NCI-H345 (cell line): ENCODE data around the gene BNIP2.
A peak's percentile ranks its signal among the peaks of the same experiment; 100 is the strongest.
"Not testable (repeated sequence)": the region's sequence is repeated elsewhere in the genome, so short reads cannot be mapped to it uniquely, and the experiment has no call there.

Source experiments
- DNase-seq: peaks from one replicate; lab custom pipeline; 2025; lab: John Stamatoyannopoulos, UW

BNIP2 gene

GRCh38 chr15:59687836-59688235 lies 1.3 kb downstream of the BNIP2 start:
- no peak for DNase-seq

GRCh38 chr15:59686389-59686788 lies 2.7 kb downstream of the BNIP2 start:
- no peak for DNase-seq

- no peak for DNase-seq
Measured at GRCh38 chr15:59685737-59686297, 3.3 kb downstream of the BNIP2 start.

- no peak for DNase-seq
Measured at GRCh38 chr15:59680870-59681269, 8.2 kb downstream of the BNIP2 start.

- no peak for DNase-seq
Measured at GRCh38 chr15:59680346-59680745, 8.8 kb downstream of the BNIP2 start.

- no peak for DNase-seq
Measured at GRCh38 chr15:59678620-59679019, 10.5 kb downstream of the BNIP2 start.

GRCh38 chr15:59678172-59678571 lies 10.9 kb downstream of the BNIP2 start:
- DNase-seq = no peak

- DNase-seq = no peak
Measured at GRCh38 chr15:59676565-59676964, 12.6 kb downstream of the BNIP2 start.

GRCh38 chr15:59674361-59674877 lies 14.7 kb downstream of the BNIP2 start:
- DNase-seq = no peak

GRCh38 chr15:59668556-59668955 lies 20.6 kb downstream of the BNIP2 start:
- no peak for DNase-seq

- no peak for DNase-seq
Measured at GRCh38 chr15:59662260-59662659, 26.9 kb downstream of the BNIP2 start.

GRCh38 chr15:59659366-59659765 lies 29.8 kb downstream of the BNIP2 start:
- no peak for DNase-seq

- no peak for DNase-seq
Measured at GRCh38 chr15:59657635-59658125, 31.4 kb downstream of the BNIP2 start.

GRCh38 chr15:59656897-59657634 lies 32.1 kb downstream of the BNIP2 start, which contains the start of gene GTF2A2:
Gene GTF2A2, minus strand, starts transcription at chr15:59657515. Its CDS starts 5,238 bp downstream, at chr15:59652277.
- DNase-seq = peak; percentile 92

- no peak for DNase-seq
Measured at GRCh38 chr15:59654046-59654445, 35.1 kb downstream of the BNIP2 start.

GRCh38 chr15:59649603-59650002 lies 39.5 kb downstream of the BNIP2 start:
- DNase-seq = no peak

GRCh38 chr15:59647085-59647484 lies 42.0 kb downstream of the BNIP2 start:
- DNase-seq = no peak

GRCh38 chr15:59646277-59646676 lies 42.8 kb downstream of the BNIP2 start:
- no peak for DNase-seq

GRCh38 chr15:59645812-59646211 lies 43.3 kb downstream of the BNIP2 start:
- DNase-seq = not testable (repeated sequence)

- no peak for DNase-seq
Measured at GRCh38 chr15:59644756-59645155, 44.4 kb downstream of the BNIP2 start.

- no peak for DNase-seq
Measured at GRCh38 chr15:59642351-59642750, 46.8 kb downstream of the BNIP2 start.

- not testable (repeated sequence) for DNase-seq
Measured at GRCh38 chr15:59637507-59637906, 51.6 kb downstream of the BNIP2 start.

- DNase-seq = no peak
Measured at GRCh38 chr15:59636184-59636583, 52.9 kb downstream of the BNIP2 start.
